ENCODE data around the gene BST1.
A peak's percentile ranks its signal among the peaks of the same experiment; 100 is the strongest.
"Not testable (repeated sequence)": the region's sequence is repeated elsewhere in the genome, so short reads cannot be mapped to it uniquely, and the experiment has no call there.

BST1 gene

GRCh38 chr4:15714141-15714540, 11.3 kb downstream of the BST1 start:
- no peak for DNase-seq

- DNase-seq, result no peak
These were observed 12.0 kb downstream of the BST1 start for GRCh38 chr4:15714646-15715435.

GRCh38 chr4:15716115-15716514, 13.2 kb downstream of the BST1 start:
- DNase-seq, result no peak

- no peak for DNase-seq
These were observed 14.2 kb downstream of the BST1 start for GRCh38 chr4:15717086-15717485.

GRCh38 chr4:15717657-15718416, 15.0 kb downstream of the BST1 start:
- no peak for DNase-seq

GRCh38 chr4:15718465-15718864, 15.6 kb downstream of the BST1 start:
- DNase-seq, result no peak

- no peak for DNase-seq
These were observed 16.1 kb downstream of the BST1 start for GRCh38 chr4:15718959-15719358.

GRCh38 chr4:15719506-15719905, 16.6 kb downstream of the BST1 start:
- no peak for DNase-seq

- DNase-seq, result no peak
These were observed 18.0 kb downstream of the BST1 start for GRCh38 chr4:15720851-15721250.

GRCh38 chr4:15725608-15726007, 22.7 kb downstream of the BST1 start:
- DNase-seq, result no peak

- DNase-seq, result peak; percentile 11
These were observed 27.2 kb downstream of the BST1 start for GRCh38 chr4:15729910-15730533.

- DNase-seq, result not testable (repeated sequence)
These were observed 30.2 kb downstream of the BST1 start for GRCh38 chr4:15733061-15733460.

- no peak for DNase-seq
These were observed 32.7 kb downstream of the BST1 start for GRCh38 chr4:15735536-15735935.

GRCh38 chr4:15736514-15737050, 33.7 kb downstream of the BST1 start:
- DNase-seq, result no peak

GRCh38 chr4:15737255-15737654, 34.4 kb downstream of the BST1 start:
- DNase-seq, result no peak

GRCh38 chr4:15738877-15739276, 36.0 kb downstream of the BST1 start:
- DNase-seq, result no peak

- no peak for DNase-seq
These were observed 38.0 kb downstream of the BST1 start for GRCh38 chr4:15740764-15741404.

GRCh38 chr4:15742083-15742582, 39.3 kb downstream of the BST1 start:
- no peak for DNase-seq

GRCh38 chr4:15742637-15743036, 39.8 kb downstream of the BST1 start:
- no peak for DNase-seq

GRCh38 chr4:15744016-15744545, 41.2 kb downstream of the BST1 start:
- DNase-seq, result no peak

- no peak for DNase-seq
These were observed 43.2 kb downstream of the BST1 start for GRCh38 chr4:15746110-15746509.

GRCh38 chr4:15749001-15749400, 46.1 kb downstream of the BST1 start:
- DNase-seq, result no peak

GRCh38 chr4:15751153-15751552, 48.3 kb downstream of the BST1 start:
- no peak for DNase-seq
